H9 (cell line): ENCODE measurements around the gene SH2B2. TPM values are rescaled to one million over a fixed set of nuclear protein-coding genes. Genes with fewer than 3 reads are reported as not detected.
A peak's percentile ranks its signal among the peaks of the same experiment; 100 is the strongest.

Experiments used
- DNase-seq: peaks from one replicate; pipeline ENCODE4 v3.0.0-alpha.2; 2017
- H2AFZ ChIP-seq: one replicate; pipeline ENCODE4 v1.6.1; 2013; ENCODE audit warnings: mild to moderate bottlenecking, low read length, control low read depth, moderate library complexity
- H2AK5ac ChIP-seq: 2 replicates; pipeline ENCODE4 v1.6.1; 2013; ENCODE audit warnings: low read length, control low read depth, mixed read lengths; ENCODE audit not compliant: insufficient read length
- H2BK120ac ChIP-seq: one replicate; pipeline ENCODE4 v1.6.1; 2013; ENCODE audit warnings: low read depth, mild to moderate bottlenecking, low read length, control low read depth, inconsistent platforms; ENCODE audit not compliant: poor library complexity, severe bottlenecking
- H2BK12ac ChIP-seq: 2 replicates; pipeline ENCODE4 v1.6.1; 2013; ENCODE audit warnings: low read length, control low read depth, mixed read lengths, low read depth; ENCODE audit not compliant: insufficient read length
- H2BK15ac ChIP-seq: 2 replicates; pipeline ENCODE4 v1.6.1; 2013; ENCODE audit warnings: low read depth, low read length, control low read depth
- H2BK20ac ChIP-seq: one replicate; pipeline ENCODE4 v1.6.1; 2013; ENCODE audit warnings: low read depth, mild to moderate bottlenecking, low read length, control low read depth, inconsistent platforms; ENCODE audit not compliant: poor library complexity, severe bottlenecking
- H2BK5ac ChIP-seq: 2 replicates; pipeline ENCODE4 v1.6.1; 2013; ENCODE audit warnings: low read length, control low read depth, mixed read lengths; ENCODE audit not compliant: insufficient read length
- H3K14ac ChIP-seq: 2 replicates; pipeline ENCODE4 v1.6.1; 2013; ENCODE audit warnings: low read length, control low read depth; ENCODE audit not compliant: insufficient read depth
- H3K18ac ChIP-seq: 2 replicates; pipeline ENCODE4 v1.6.1; 2013; ENCODE audit warnings: low read depth, mild to moderate bottlenecking, mixed read lengths, low read length, control low read depth; ENCODE audit not compliant: insufficient read length
- H3K23ac ChIP-seq: 2 replicates; pipeline ENCODE4 v1.6.1; 2013; ENCODE audit warnings: low read length, control low read depth, mixed read lengths, low read depth; ENCODE audit not compliant: insufficient read length
- H3K23me2 ChIP-seq: 2 replicates; pipeline ENCODE4 v1.6.1; 2013; ENCODE audit warnings: low read depth, mild to moderate bottlenecking, mixed read lengths, low read length, control low read depth; ENCODE audit not compliant: insufficient read length, poor library complexity, severe bottlenecking
- H3K27ac ChIP-seq: 2 replicates; pipeline ENCODE4 v1.5.1; 2013; ENCODE audit warnings: low read length, control low read depth, mixed read lengths, low read depth; ENCODE audit not compliant: insufficient read length
- H3K27me3 ChIP-seq: 2 replicates; pipeline ENCODE4 v1.6.1; 2013; ENCODE audit warnings: low read length, control low read depth, inconsistent platforms; ENCODE audit not compliant: insufficient read depth
- H3K4ac ChIP-seq: 2 replicates; pipeline ENCODE4 v1.6.1; 2013; ENCODE audit warnings: low read depth, mild to moderate bottlenecking, control low read depth, inconsistent platforms, low read length, moderate library complexity
- H3K4me1 ChIP-seq: 2 replicates; pipeline ENCODE4 v1.6.1; 2013; ENCODE audit warnings: low read length, control low read depth, inconsistent platforms; ENCODE audit not compliant: insufficient read depth
- H3K4me2 ChIP-seq: 2 replicates; pipeline ENCODE4 v1.6.1; 2013; ENCODE audit warnings: low read length, control low read depth, mixed read lengths; ENCODE audit not compliant: insufficient read length, insufficient read depth
- H3K56ac ChIP-seq: 2 replicates; pipeline ENCODE4 v1.6.1; 2013; ENCODE audit warnings: low read depth, mild to moderate bottlenecking, mixed read lengths, low read length, control low read depth; ENCODE audit not compliant: insufficient read length
- H3K79me1 ChIP-seq: 2 replicates; pipeline ENCODE4 v1.6.1; 2013; ENCODE audit warnings: low read depth, mild to moderate bottlenecking, moderate library complexity, low read length, control low read depth, inconsistent platforms; ENCODE audit not compliant: insufficient read depth, poor library complexity, severe bottlenecking
- H3K79me2 ChIP-seq: 2 replicates; pipeline ENCODE4 v1.6.1; 2013; ENCODE audit warnings: low read length, control low read depth, inconsistent platforms; ENCODE audit not compliant: insufficient read depth
- H3K9ac ChIP-seq: 2 replicates; pipeline ENCODE4 v1.6.1; 2013; ENCODE audit warnings: low read length, control low read depth, mixed read lengths; ENCODE audit not compliant: insufficient read length; ENCODE audit errors: extremely low read depth
- H3K9me3 ChIP-seq: one replicate; pipeline ENCODE4 v1.6.1; 2013; ENCODE audit warnings: low read depth, low read length, inconsistent platforms; ENCODE audit not compliant: control insufficient read depth
- H3T11ph ChIP-seq: one replicate; pipeline ENCODE4 v1.6.1; 2013; ENCODE audit warnings: mild to moderate bottlenecking, low read length, control low read depth, inconsistent platforms
- H4K20me1 ChIP-seq: one replicate; pipeline ENCODE4 v1.6.1; 2013; ENCODE audit not compliant: control insufficient read depth, insufficient read length, insufficient read depth
- H4K5ac ChIP-seq: 2 replicates; pipeline ENCODE4 v1.6.1; 2013; ENCODE audit warnings: low read depth, mild to moderate bottlenecking, mixed read lengths, low read length, control low read depth; ENCODE audit not compliant: insufficient read length
- H4K8ac ChIP-seq: replicated peaks from 2 replicates; pipeline ENCODE4 v1.6.1; 2013; ENCODE audit warnings: low read length, control low read depth, mixed read lengths, low read depth; ENCODE audit not compliant: insufficient read length
- H4K91ac ChIP-seq: 2 replicates; pipeline ENCODE4 v1.6.1; 2013; ENCODE audit warnings: low read depth, mild to moderate bottlenecking, moderate library complexity, mixed read lengths, low read length, control low read depth; ENCODE audit not compliant: insufficient read length
- H3K27ac Mint-ChIP-seq, 3 experiments: 2 replicates in 2 of 3; 3 replicates in 1 of 3; pipeline ENCODE4 v1.8.0; 2020 to 2021; ENCODE audit warnings: mixed read lengths in 3 of 3, mild to moderate bottlenecking in 1 of 3, moderate library complexity in 1 of 3
- H3K27me3 Mint-ChIP-seq: 2 replicates; pipeline ENCODE4 v1.8.0; 2021; ENCODE audit warnings: low read depth, mild to moderate bottlenecking, moderate library complexity, mixed read lengths
- H3K36me3 Mint-ChIP-seq, 3 experiments: 2 replicates in 2 of 3; 3 replicates in 1 of 3; pipeline ENCODE4 v1.8.0; 2020 to 2021; ENCODE audit warnings: low read depth in 3 of 3, mixed read lengths in 3 of 3; ENCODE audit not compliant: insufficient read depth in 1 of 3
- H3K4me1 Mint-ChIP-seq, 2 experiments: 2 replicates each; pipeline ENCODE4 v1.8.0; 2020; ENCODE audit warnings: mixed read lengths in 2 of 2
- H3K4me3 Mint-ChIP-seq, 2 experiments: 2 replicates in 1 of 2; 3 replicates in 1 of 2; pipeline ENCODE4 v1.8.0; 2020 to 2021; ENCODE audit warnings: mild to moderate bottlenecking in 2 of 2, mixed read lengths in 2 of 2, moderate library complexity in 1 of 2
- H3K9me3 Mint-ChIP-seq, 2 experiments: 2 replicates in 1 of 2; 3 replicates in 1 of 2; pipeline ENCODE4 v1.8.0; 2020; ENCODE audit warnings: mild to moderate bottlenecking in 2 of 2, mixed read lengths in 2 of 2, moderate library complexity in 1 of 2
- WGBS: extraction: QIAGEN DNeasy Blood & Tissue Kit; methylation state at CpG from one replicate; pipeline ENCODE4 v1.1.7; 2013; ENCODE audit warnings: missing lambda C conversion rate, low lambda C conversion rate, mixed read lengths; ENCODE audit not compliant: insufficient read length; ENCODE audit errors: extremely low coverage; 5-methylcytosine and 5-hydroxymethylcytosine counted together
- total RNA-seq: library from RNA; stranded (reverse); gene quantifications from 2 replicates; pipeline ENCODE4 v1.2.1, GENCODE V29; 2021
- TF ChIP-seq, protein P1 (sequence below): fragments of 200-600 bp; sonication (generic); conservative IDR thresholded peaks from 3 replicates; pipeline ENCODE4 v1.8.0; 2021; ENCODE audit warnings: antibody characterized with exemption, mild to moderate bottlenecking

Gene SH2B2
- total RNA-seq, 1 experiment from 2014 or later, result 10.4 TPM

GRCh38 chr7:102239206-102239820, 47.4 kb upstream of the SH2B2 start:
- H3K79me2 ChIP-seq, result no peaks in the 10 kb centered on the region
- no CpG with 5 or more reads among the region's 35 CpGs for WGBS
- no peak overlapping the region for H3K56ac ChIP-seq
- no peak overlapping the region for H3K14ac ChIP-seq
- no peak overlapping the region for H2BK15ac ChIP-seq
- no peak overlapping the region for H3K9ac ChIP-seq
- peaks cover 4 to 48% (median 28%) of the 10 kb centered on the region in 3 experiments; a peak in 6 of 7 replicates for H3K36me3 Mint-ChIP-seq
- H3K27ac Mint-ChIP-seq, result peak overlapping the region in 1 of 3 experiments; percentile 18; a peak in 1 of 7 replicates
- no peak overlapping the region for H4K91ac ChIP-seq
- H4K20me1 ChIP-seq, result no peaks in the 10 kb centered on the region
- no peak overlapping the region for H3K27ac ChIP-seq
- H3K4me1 ChIP-seq, result no peaks in the 10 kb centered on the region
- no peaks in the 10 kb centered on the region for H3K9me3 Mint-ChIP-seq
- no peak overlapping the region for H3K23ac ChIP-seq
- H3K27me3 ChIP-seq, result no peaks in the 10 kb centered on the region
- H2AFZ ChIP-seq, result no peak overlapping the region
- no peaks in the 10 kb centered on the region for H3K79me1 ChIP-seq
- H4K5ac ChIP-seq, result no peak overlapping the region
- no peak overlapping the region for H3K4me2 ChIP-seq
- H2BK12ac ChIP-seq, result no peak overlapping the region
- 0 out of 4 replicates have a peak, but pooled peaks cover 0 to 3% of the 10 kb centered on the region in 2 experiments for H3K4me1 Mint-ChIP-seq
- H2BK120ac ChIP-seq, result no peak overlapping the region
- H2BK5ac ChIP-seq, result no peak overlapping the region
- no peak overlapping the region for H3K4ac ChIP-seq
- H3K4me3 Mint-ChIP-seq, result no peak overlapping the region
- no peak overlapping the region for H2AK5ac ChIP-seq
- no peak overlapping the region for H3T11ph ChIP-seq
- H3K27me3 Mint-ChIP-seq, result no peaks in the 10 kb centered on the region; the same call in 1 of the 2 replicates
- H3K23me2 ChIP-seq, result no peaks in the 10 kb centered on the region
- no peak overlapping the region for H4K8ac ChIP-seq
- H3K9me3 ChIP-seq, result no peaks in the 10 kb centered on the region
- DNase-seq, result no peak
- TF ChIP-seq, protein P1, sequence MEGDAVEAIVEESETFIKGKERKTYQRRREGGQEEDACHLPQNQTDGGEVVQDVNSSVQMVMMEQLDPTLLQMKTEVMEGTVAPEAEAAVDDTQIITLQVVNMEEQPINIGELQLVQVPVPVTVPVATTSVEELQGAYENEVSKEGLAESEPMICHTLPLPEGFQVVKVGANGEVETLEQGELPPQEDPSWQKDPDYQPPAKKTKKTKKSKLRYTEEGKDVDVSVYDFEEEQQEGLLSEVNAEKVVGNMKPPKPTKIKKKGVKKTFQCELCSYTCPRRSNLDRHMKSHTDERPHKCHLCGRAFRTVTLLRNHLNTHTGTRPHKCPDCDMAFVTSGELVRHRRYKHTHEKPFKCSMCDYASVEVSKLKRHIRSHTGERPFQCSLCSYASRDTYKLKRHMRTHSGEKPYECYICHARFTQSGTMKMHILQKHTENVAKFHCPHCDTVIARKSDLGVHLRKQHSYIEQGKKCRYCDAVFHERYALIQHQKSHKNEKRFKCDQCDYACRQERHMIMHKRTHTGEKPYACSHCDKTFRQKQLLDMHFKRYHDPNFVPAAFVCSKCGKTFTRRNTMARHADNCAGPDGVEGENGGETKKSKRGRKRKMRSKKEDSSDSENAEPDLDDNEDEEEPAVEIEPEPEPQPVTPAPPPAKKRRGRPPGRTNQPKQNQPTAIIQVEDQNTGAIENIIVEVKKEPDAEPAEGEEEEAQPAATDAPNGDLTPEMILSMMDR, result no peak
- no peak overlapping the region for H2BK20ac ChIP-seq
- H3K18ac ChIP-seq, result no peak overlapping the region
